ENCODE data around the gene BCL11B.

The BCL11B gene

DNA sequence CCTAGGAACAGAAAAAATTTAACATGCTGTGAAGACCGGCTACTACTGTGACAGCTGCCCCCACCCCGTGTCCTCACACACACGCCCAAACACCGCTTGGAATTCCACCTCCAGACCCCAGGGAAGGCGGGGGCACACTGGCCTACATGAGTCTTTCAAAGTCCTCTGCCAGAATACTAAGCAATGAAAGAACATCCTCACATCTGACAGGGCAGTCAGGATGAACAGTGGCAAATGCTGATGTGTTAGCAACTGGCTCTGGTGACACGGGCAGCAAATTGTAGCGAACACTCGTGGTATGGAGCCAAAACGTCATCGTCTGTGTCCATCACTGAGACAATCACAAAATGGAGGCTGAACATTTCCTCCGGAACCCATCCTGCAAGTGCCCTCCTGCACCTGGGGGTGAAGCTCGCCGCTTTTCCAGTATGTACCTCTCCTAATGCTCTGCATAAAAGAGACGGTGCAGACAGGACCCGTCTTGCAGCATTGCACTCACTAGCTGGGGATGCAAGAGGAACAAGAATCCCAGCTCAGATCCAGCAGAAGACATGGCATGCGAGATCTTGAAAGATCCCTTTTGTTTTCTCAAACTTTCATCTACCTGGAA, 94.8 kb downstream of the BCL11B start:
- no peak for DNase-seq

GRCh38 chr14:99176156-99176945, 95.6 kb downstream of the BCL11B start:
- no peak for DNase-seq

DNA sequence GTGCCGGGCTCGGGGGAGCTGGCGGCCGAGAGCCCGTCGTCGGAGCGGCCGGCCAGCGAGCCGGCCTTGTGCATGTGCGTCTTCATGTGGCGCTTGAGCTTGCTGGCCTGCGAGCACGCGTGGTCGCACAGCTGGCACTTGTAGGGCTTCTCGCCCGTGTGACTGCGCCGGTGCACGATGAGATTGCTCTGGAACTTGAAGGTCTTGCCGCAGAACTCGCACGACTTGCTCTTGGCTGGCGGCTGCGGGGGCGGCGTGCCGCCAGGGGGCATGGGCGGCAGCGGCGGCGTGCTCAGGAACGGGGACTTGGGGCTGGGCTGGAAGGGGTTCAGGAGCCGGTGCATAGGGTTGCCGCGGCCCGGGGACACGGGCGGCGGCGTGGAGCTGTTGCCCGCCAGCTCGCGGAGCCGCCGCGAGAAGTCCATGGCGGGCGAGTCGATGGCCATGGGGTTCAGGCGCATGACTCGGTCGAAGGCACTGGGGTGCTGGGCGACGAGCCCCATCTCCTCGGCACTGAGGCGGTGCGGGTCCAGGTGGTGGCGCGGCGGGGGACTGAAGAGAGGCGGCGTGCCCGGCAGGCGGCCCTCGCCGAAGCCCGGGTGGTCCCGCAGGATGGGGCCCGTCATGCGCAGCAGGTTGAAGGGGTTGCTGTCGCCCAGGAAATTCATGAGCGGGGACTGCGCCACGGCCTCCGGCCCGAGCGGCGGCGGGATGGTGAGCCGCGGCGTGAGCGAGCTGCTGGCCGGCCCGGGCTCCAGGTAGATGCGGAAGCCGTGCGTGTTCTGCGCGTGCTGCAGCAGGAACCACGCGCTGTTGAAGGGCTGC, 96.5 kb downstream of the BCL11B start:
- DNase-seq: no peak

- DNase-seq: no peak
These were observed 97.2 kb downstream of the BCL11B start for GRCh38 chr14:99174770-99175319.

DNA sequence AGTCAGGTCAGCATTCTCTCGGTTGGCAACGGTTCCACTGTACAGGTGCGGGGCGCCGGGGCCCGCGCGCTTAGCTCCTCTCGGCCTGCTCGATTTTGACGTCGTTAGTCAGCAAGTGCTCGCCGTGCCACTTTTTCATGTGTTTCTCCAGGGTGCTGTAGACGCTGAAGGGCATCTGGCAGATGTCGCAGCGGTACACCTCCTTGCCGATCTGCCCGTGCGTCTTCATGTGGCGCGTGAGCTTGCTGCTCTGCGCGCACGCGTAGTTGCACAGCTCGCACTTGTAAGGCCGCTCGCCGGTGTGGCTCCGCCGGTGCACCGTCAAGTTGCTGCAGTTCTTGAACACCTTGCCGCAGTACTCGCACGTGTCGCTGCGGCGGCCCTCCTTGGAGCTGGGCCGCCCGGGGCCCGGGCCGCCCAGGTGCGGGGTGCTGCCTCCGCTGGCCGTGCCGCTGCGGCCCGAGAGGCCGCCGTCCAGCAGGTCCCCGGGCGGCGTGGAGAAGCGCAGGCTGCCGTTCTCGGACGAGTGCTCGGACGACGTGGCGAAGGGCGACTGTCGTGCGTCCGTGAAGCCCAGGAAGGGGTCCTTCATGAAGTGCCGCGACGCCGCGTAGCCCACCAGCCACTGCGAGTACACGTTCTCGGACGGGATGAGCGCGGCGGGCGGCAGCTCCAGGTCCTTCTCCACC, 97.8 kb downstream of the BCL11B start:
- no peak for DNase-seq

GRCh38 chr14:99173506-99173905, 98.5 kb downstream of the BCL11B start:
- DNase-seq: no peak

DNA sequence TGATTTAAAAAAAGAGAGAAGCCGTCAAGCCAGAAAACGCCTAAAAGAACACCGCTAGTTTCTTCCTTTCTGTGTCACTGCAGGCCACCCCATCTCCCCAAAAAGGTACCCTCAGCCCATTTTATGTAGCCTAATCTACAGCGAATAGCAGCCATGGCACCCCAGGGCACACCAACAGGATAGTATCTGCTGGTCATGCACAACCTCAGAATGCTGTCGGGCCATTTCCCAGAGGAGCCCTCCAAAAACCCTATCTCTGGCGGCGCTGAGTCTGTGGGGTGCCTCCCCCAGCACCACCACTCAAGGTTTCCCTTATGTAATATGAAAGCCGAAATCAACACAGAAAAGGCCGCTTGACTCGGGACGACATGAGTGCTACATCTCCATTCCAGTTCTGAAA, 98.9 kb downstream of the BCL11B start:
- DNase-seq: no peak

DNA sequence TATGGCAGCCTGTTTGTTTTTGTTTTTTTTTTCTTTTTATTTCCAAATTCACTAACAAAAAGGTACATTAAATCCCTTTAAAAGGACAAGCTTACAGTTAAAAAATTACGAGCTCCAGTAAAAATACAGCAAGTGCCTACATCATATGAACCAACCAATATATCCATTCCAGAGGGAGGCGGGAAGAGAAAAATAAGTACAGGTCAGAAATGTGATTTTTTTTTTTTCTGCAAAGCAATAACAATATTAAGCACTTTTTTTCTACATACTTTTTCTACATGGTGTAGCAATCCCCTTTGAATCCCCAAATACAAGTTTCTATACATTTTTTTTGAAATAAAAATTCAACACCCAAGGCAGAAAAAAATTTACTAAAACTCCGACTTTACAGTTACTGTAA, 100.6 kb downstream of the BCL11B start:
- no peak for DNase-seq

- no peak for DNase-seq
These were observed 102.1 kb downstream of the BCL11B start for GRCh38 chr14:99169776-99170356.

- DNase-seq: no peak
These were observed 103.7 kb downstream of the BCL11B start for GRCh38 chr14:99168330-99168729.

DNA sequence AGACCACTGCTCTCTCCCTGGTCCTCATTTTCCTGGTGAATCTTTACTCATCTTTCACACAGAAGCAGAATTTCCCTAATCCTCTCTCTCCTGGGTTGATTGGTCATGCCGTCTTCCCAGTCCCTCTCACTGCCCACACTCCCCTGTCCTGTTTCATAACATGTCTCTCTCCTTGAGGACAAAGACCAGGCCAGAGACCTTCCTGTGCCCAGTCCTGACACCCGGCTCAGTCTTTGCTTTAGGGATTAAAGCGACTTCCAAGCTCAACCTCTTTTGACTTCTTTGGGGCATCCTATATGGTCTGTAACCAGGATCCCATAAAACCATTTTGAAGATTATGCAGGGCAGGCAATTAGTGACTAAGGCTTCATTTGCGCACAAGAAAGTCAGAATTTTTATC, 105.5 kb downstream of the BCL11B start:
- DNase-seq: no peak

- DNase-seq: no peak
These were observed 107.3 kb downstream of the BCL11B start for GRCh38 chr14:99164712-99165111.

DNA sequence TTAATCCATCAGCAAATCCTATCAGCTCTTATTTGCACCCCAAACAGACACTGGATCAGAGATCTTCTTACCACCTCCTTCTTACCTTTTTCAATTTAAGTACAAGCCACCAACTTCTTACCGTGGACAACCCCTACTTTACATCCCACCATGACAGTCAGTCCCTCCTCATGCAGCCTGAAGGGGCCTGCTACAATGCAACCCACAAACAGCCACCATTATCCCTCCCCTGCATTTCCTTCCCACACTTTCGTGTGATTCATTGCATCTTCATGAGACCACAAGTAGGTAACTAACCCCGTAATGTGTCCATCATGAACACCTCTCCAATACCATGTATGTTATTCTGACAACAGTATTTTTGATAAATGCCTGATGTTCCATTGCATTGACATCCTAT, 108.6 kb downstream of the BCL11B start:
- DNase-seq: no peak

- no peak for DNase-seq
These were observed 112.4 kb downstream of the BCL11B start for GRCh38 chr14:99159341-99160340.

DNA sequence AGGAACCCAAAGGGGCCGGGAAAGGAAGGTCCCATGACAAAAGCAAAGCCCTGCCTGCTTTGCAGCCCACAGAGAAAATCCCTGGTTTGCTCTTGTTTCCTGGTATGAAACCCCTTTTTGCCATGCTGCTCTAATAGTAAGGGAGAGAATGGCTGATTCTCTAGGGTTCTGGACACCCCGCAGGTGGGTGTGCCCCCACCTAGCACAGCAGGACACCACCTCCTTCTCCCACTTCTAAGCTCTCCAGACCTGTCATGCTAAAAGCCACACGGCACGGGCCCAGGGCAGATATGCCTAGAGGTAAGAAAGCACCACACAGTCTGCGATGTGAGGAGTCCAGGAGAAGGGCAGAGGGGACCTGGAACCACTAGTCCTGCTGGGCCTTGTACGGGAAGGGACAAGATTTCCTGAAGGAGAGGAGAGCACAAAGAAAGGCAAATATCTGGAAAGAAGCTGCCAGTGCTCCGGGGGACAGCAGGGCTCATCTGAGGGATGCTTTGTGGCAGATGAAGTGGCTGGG, 113.3 kb downstream of the BCL11B start:
- no peak for DNase-seq

DNA sequence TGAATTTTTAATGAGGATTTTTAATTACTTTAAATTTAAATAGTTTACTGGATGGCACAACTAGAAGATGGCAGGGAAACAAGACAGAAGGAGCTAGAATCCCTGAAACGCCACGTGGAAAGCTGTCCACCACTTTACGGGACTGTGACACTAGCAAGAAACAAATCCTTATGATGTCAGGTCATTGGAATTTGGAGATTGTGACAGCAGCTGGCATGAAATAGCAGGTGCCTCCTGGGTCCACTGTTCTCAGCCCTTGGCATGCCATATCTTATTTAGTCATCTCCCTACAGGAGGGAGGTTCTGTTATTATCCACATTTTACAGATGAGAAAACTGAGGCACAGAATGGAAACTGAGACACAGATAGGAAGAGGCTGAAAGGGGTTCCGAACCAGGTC, 113.8 kb downstream of the BCL11B start:
- DNase-seq: no peak

GRCh38 chr14:99157676-99158075, 114.3 kb downstream of the BCL11B start:
- no peak for DNase-seq

- no peak for DNase-seq
These were observed 114.8 kb downstream of the BCL11B start for GRCh38 chr14:99157246-99157645.

DNA sequence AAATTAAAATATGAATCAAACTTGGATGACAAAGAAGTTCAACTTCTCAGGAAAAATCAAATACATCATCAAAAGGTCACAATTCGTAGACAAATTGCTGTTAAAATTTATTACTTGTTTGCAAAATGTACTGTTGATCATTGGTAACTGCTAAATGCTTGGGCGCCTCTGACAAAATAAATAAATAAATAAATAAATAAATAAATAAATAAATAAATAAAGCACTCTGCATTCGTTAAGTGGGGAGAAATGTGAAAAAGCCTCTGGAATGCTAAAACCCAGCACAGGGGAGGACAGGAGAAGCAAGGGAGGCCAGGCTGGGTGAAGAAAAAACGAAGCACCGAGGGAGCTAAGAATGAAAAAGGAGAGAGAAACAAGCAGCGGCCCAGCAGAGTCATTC, 115.2 kb downstream of the BCL11B start:
- no peak for DNase-seq

GRCh38 chr14:99156090-99156425, 115.9 kb downstream of the BCL11B start:
- no peak for DNase-seq

Measured in central memory CD4-positive, alpha-beta T cell (primary cell).